SK-N-SH (cell line): ENCODE measurements around the gene TAF4.

Experiments used
- CHD2 ChIP-seq: fragments of 150-350 bp; IDR thresholded peaks from 2 replicates; pipeline ENCODE4 v1.6.1; 2018; ENCODE audit warnings: low read length; ENCODE audit not compliant: partially characterized antibody
- ELF1 ChIP-seq: IDR thresholded peaks from 2 replicates; pipeline ENCODE4 v1.4.0; 2012
- EP300 ChIP-seq, 2 experiments: IDR thresholded peaks; 2 replicates each; pipeline versions ENCODE4 v1.4.0 to v1.6.1; 2012; ENCODE audit warnings: borderline replicate concordance in 1 of 2, low read depth in 1 of 2, low read length in 1 of 2
- GABPA ChIP-seq: IDR thresholded peaks from 2 replicates; pipeline ENCODE4 v1.4.0; 2012; ENCODE audit warnings: low read depth, mild to moderate bottlenecking
- JUND ChIP-seq: IDR thresholded peaks from 2 replicates; pipeline ENCODE4 v1.4.0; 2012
- NFIC ChIP-seq: IDR thresholded peaks from 2 replicates; pipeline ENCODE4 v1.4.0; 2012; ENCODE audit warnings: borderline replicate concordance
- POLR2AphosphoS5 ChIP-seq: IDR thresholded peaks from 2 replicates; pipeline ENCODE4 v1.6.1; 2012; ENCODE audit warnings: low read depth, low read length
- RAD21 ChIP-seq: IDR thresholded peaks from 2 replicates; pipeline ENCODE4 v1.6.1; 2012; ENCODE audit warnings: mild to moderate bottlenecking, low read length
- SIN3A ChIP-seq: IDR thresholded peaks from 2 replicates; pipeline ENCODE4 v1.6.1; 2012; ENCODE audit warnings: low read depth, mild to moderate bottlenecking, low read length, moderate library complexity, borderline replicate concordance
- TF ChIP-seq, protein P1 (sequence below): fragments of 200-600 bp; sonication (generic); IDR thresholded peaks from 2 replicates; pipeline ENCODE4 v1.6.1; 2017; ENCODE audit warnings: antibody characterized with exemption, mild to moderate bottlenecking, moderate library complexity
- TF ChIP-seq, protein P2 (sequence below): fragments of 150-350 bp; IDR thresholded peaks from 2 replicates; pipeline ENCODE4 v1.6.1; 2017; ENCODE audit warnings: antibody characterized with exemption, low read length, low read depth, borderline replicate concordance
- TF ChIP-seq, protein P3 (sequence below): IDR thresholded peaks from 2 replicates; pipeline ENCODE4 v1.6.1; 2012; ENCODE audit warnings: mild to moderate bottlenecking, low read depth, low read length, moderate library complexity
- TF ChIP-seq, protein P4 (sequence below): IDR thresholded peaks from 2 replicates; pipeline ENCODE4 v1.4.0; 2012; ENCODE audit warnings: low read depth

DNA sequence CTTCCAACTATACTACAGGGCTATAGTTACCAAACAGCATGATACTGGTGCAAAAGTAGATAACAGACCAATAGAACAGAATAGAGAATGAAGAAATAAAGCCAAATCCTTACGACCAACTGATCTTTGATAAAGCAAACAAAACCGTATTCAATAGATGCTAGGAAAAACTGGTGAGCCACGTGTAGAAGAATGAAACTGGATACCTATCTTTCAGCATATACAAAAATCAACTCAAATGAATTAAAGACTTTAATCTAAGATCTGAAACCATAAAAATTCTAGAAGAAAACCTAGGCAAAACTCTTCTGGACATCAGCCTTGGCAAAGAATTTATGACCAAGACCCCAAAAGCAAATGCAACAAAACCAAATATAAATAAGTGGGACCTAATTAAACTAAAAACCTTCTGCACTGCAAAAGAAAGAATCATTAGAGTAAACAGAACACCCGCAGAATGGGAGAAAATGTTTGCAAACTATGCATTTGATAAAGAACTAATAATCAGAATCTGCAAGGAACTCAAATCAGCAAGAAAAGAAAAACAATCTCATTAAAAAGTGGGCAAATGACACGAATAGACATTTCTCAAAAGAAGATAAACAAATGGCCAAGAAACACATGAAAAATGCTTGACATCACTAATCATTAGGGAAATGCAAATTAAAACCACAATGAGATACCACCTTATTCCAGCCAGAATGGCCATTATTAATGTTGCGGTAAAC lies 109.8 kb downstream of the TAF4 start:
- TF ChIP-seq, protein P1, sequence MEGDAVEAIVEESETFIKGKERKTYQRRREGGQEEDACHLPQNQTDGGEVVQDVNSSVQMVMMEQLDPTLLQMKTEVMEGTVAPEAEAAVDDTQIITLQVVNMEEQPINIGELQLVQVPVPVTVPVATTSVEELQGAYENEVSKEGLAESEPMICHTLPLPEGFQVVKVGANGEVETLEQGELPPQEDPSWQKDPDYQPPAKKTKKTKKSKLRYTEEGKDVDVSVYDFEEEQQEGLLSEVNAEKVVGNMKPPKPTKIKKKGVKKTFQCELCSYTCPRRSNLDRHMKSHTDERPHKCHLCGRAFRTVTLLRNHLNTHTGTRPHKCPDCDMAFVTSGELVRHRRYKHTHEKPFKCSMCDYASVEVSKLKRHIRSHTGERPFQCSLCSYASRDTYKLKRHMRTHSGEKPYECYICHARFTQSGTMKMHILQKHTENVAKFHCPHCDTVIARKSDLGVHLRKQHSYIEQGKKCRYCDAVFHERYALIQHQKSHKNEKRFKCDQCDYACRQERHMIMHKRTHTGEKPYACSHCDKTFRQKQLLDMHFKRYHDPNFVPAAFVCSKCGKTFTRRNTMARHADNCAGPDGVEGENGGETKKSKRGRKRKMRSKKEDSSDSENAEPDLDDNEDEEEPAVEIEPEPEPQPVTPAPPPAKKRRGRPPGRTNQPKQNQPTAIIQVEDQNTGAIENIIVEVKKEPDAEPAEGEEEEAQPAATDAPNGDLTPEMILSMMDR = no peak
- TF ChIP-seq JUND (no peak), SIN3A (no peak), RAD21 (no peak), CHD2 (no peak), NFIC (no peak), EP300 (IDR thresholded peaks at IDR 0.05; ENCODE audit: borderline replicate concordance in 1 of 2, low read depth in 1 of 2, low read length in 1 of 2) (no peak), POLR2AphosphoS5 (no peak), GABPA (no peak), ELF1 (no peak)
- TF ChIP-seq, protein P2, sequence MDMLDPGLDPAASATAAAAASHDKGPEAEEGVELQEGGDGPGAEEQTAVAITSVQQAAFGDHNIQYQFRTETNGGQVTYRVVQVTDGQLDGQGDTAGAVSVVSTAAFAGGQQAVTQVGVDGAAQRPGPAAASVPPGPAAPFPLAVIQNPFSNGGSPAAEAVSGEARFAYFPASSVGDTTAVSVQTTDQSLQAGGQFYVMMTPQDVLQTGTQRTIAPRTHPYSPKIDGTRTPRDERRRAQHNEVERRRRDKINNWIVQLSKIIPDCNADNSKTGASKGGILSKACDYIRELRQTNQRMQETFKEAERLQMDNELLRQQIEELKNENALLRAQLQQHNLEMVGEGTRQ = no peak
- TF ChIP-seq, protein P3, sequence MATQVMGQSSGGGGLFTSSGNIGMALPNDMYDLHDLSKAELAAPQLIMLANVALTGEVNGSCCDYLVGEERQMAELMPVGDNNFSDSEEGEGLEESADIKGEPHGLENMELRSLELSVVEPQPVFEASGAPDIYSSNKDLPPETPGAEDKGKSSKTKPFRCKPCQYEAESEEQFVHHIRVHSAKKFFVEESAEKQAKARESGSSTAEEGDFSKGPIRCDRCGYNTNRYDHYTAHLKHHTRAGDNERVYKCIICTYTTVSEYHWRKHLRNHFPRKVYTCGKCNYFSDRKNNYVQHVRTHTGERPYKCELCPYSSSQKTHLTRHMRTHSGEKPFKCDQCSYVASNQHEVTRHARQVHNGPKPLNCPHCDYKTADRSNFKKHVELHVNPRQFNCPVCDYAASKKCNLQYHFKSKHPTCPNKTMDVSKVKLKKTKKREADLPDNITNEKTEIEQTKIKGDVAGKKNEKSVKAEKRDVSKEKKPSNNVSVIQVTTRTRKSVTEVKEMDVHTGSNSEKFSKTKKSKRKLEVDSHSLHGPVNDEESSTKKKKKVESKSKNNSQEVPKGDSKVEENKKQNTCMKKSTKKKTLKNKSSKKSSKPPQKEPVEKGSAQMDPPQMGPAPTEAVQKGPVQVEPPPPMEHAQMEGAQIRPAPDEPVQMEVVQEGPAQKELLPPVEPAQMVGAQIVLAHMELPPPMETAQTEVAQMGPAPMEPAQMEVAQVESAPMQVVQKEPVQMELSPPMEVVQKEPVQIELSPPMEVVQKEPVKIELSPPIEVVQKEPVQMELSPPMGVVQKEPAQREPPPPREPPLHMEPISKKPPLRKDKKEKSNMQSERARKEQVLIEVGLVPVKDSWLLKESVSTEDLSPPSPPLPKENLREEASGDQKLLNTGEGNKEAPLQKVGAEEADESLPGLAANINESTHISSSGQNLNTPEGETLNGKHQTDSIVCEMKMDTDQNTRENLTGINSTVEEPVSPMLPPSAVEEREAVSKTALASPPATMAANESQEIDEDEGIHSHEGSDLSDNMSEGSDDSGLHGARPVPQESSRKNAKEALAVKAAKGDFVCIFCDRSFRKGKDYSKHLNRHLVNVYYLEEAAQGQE = no peak
- TF ChIP-seq, protein P4, sequence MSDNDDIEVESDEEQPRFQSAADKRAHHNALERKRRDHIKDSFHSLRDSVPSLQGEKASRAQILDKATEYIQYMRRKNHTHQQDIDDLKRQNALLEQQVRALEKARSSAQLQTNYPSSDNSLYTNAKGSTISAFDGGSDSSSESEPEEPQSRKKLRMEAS = no peak
